SK-N-SH treated with all-trans-retinoic acid at 6 μM for 48 hours (cell line): ENCODE measurements around the gene LIPM.

ENCODE experiments used
- ARNTL ChIP-seq: fragments of 450-650 bp; formaldehyde crosslinking; IDR thresholded peaks from 2 replicates; pipeline ENCODE4 v1.5.0; 2020; ENCODE audit warnings: low read depth, mild to moderate bottlenecking, moderate library complexity, borderline replicate concordance
- OSR1 ChIP-seq: fragments of 250-450 bp; sonication (Bioruptor Pico); IDR thresholded peaks from 2 replicates; pipeline ENCODE4 v1.8.0; 2022; ENCODE audit warnings: moderate library complexity, mild to moderate bottlenecking, inconsistent platforms
- PATZ1 ChIP-seq: fragments of 250-450 bp; sonication (Bioruptor Pico); IDR thresholded peaks from 2 replicates; pipeline ENCODE4 v1.8.0; 2020; ENCODE audit warnings: mild to moderate bottlenecking, moderate library complexity, borderline replicate concordance
- POU6F1 ChIP-seq: fragments of 250-450 bp; sonication (Bioruptor Pico); IDR thresholded peaks from 2 replicates; pipeline ENCODE4 v1.8.0; 2021; ENCODE audit warnings: low read depth, mild to moderate bottlenecking, moderate library complexity, borderline replicate concordance
- ZNF70 ChIP-seq: fragments of 450-650 bp; formaldehyde crosslinking; IDR thresholded peaks from 2 replicates; pipeline ENCODE4 v1.5.0; 2020; ENCODE audit warnings: mild to moderate bottlenecking, moderate library complexity
- ZNF8 ChIP-seq: fragments of 450-650 bp; formaldehyde crosslinking; IDR thresholded peaks from 2 replicates; pipeline ENCODE4 v1.5.0; 2020; ENCODE audit warnings: mild to moderate bottlenecking, moderate library complexity

- TF ChIP-seq PATZ1 (CRISPR knock-in tag) (no peak), ARNTL (CRISPR knock-in tag) (no peak), ZNF70 (no peak), POU6F1 (CRISPR knock-in tag) (no peak), ZNF8 (no peak), OSR1 (no peak)
Observed at GRCh38 chr10:88827671-88828070, 25.1 kb downstream of the LIPM start.
